Thoracic aorta (tissue), 2 donors: ENCODE data around the gene TEX54. TPM values are rescaled to one million over a fixed set of nuclear protein-coding genes. Genes with fewer than 3 reads are reported as not detected.
"Not testable (repeated sequence)": the region's sequence is repeated elsewhere in the genome, so short reads cannot be mapped to it uniquely, and the experiment has no call there.

Experiments used
- ATAC-seq: fragments of 150-250 bp; one replicate; pipeline ENCODE4 v1.8.0; 2017; ENCODE audit warnings: low read depth; ENCODE audit not compliant: insufficient number of reproducible peaks, low FRiP score
- DNase-seq: peaks from one replicate; pipeline ENCODE4 v3.0.0-alpha.2; 2020; ENCODE audit warnings: low spot score
- H3K27ac ChIP-seq, 2 donors: fragments of 200-600 bp; sonication (generic); 1 replicate in 1 of 2; 2 replicates in 1 of 2; pipeline ENCODE4 v1.5.1; 2016; ENCODE audit warnings: mild to moderate bottlenecking in 2 of 2, moderate library complexity in 2 of 2
- H3K27me3 ChIP-seq: fragments of 200-600 bp; sonication (generic); replicated peaks from 2 replicates; pipeline ENCODE4 v1.6.0; 2016; ENCODE audit warnings: mild to moderate bottlenecking; ENCODE audit not compliant: insufficient read depth
- H3K36me3 ChIP-seq: fragments of 200-600 bp; sonication (generic); one replicate; pipeline ENCODE4 v1.5.1; 2016
- H3K4me1 ChIP-seq, 2 donors: fragments of 200-600 bp; sonication (generic); 1 replicate in 1 of 2; 2 replicates in 1 of 2; pipeline versions ENCODE4 v1.5.1 to v1.6.0; 2016; ENCODE audit warnings: low read depth in 2 of 2, mild to moderate bottlenecking in 1 of 2; ENCODE audit not compliant: control insufficient read depth in 1 of 2
- H3K4me3 ChIP-seq: fragments of 200-600 bp; sonication (generic); 2 replicates; pipeline ENCODE4 v1.5.1; 2016; ENCODE audit warnings: mild to moderate bottlenecking
- H3K9me3 ChIP-seq: fragments of 200-600 bp; sonication (generic); 2 replicates; pipeline ENCODE4 v1.5.1; 2016
- CTCF ChIP-seq: fragments of 200-600 bp; sonication (generic); IDR thresholded peaks from one replicate; pipeline ENCODE4 v1.5.1; 2019; ENCODE audit warnings: antibody characterized with exemption
- total RNA-seq, 2 donors: library from RNA; depleted of rRNA; stranded (reverse); fragments of >200 nt; gene quantifications; one replicate each; pipeline versions ENCODE4 v1.1.0 to v1.2.3, GENCODE V29; 2016

TEX54 gene
- total RNA-seq, 2 donors from 2014 or later: not detected

DNA sequence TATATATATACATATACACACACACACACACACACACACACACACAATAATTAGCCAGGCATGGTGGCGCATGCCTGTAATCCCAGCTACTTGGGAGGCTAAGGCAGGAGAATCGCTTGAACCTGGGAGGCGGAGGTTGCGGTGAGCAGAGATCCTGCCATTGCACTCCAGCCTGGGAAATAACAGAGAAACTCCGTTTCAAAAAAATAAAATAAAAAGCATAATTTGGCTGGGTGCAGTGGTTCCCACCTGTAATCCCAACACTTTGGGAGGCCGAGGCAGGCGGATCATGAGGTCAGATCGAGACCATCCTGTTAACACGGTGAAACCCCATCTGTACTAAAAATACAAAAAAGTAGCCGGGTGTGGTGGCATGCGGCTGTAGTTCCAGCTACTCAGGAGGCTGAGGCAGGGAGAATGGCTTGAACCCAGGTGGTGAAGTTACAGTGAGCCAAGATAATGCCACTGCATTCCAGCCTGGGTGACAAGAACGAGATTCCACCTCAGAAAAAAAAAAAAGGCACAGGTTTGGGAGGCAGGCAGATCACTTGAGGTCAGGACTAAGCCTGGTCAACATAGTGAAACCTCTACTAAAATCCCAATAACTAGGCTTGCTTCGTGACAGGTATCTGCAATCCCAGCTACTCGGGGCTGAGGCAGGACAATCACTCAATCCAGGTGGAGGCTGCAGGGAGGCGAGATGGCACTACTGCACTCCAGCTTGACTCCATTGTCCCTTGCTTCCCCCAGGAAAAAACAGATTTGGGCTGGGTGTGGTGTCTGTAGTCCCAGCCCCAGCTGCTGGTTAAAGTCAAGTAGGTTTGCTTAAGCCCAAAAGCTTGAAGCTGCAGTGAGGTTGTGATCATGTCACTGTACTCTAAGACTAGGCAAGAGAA is 18.5 kb upstream of the TEX54 start:
- H3K27ac ChIP-seq: no peak overlapping the region
- no peak for DNase-seq

DNA sequence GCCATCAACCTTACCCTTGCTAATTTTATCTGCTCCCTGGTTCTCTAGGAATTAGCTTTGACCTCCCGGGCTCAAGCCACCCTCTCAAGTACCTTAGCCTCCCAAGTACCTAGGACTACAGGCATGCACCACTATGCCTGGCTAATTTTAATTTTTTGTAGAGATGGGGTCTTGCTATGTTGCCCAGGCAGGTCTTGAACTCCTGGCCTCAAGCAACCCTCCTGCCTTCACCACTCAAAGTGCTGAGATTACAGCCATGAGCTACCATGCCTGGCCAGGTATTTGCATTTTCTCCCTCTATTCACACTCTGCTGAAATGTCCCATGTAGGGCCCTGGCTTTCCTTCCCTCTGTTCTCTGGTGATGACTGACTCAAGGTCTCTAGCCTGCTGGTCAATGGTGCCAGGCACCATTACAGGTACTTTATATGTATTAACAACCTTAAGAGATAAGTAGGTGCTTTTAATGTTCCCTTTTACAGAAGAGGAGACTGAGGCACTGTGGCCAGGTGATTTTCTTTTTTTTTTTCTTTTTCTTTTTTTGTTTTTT is 15.2 kb upstream of the TEX54 start:
- no peak for TF ChIP-seq CTCF
- H3K36me3 ChIP-seq: peaks cover 11% of the 10 kb centered on the region
- no peaks in the 10 kb centered on the region for H3K27me3 ChIP-seq
- no peak for ATAC-seq
- no peak for DNase-seq
- H3K4me1 ChIP-seq: peaks cover 0 to 1% of the 10 kb centered on the region in 2 donors
- H3K27ac ChIP-seq: no peak overlapping the region
- H3K9me3 ChIP-seq: no peaks in the 10 kb centered on the region
- H3K4me3 ChIP-seq: no peak overlapping the region

More for the DNA sequence above, 18.5 kb upstream of the TEX54 start:
- Histone ChIP-seq H3K27me3 (no peaks in the 10 kb centered on the region), H3K36me3 (peaks cover 24% of the 10 kb centered on the region), H3K4me1 (peaks cover 15 to 20% of the 10 kb centered on the region in 2 donors), H3K4me3 (no peak overlapping the region), H3K9me3 (no peaks in the 10 kb centered on the region)
- no peak for TF ChIP-seq CTCF
- no peak for ATAC-seq

- DNase-seq: no peak
- Histone ChIP-seq H3K9me3 (no peaks in the 10 kb centered on the region), H3K27me3 (no peaks in the 10 kb centered on the region), H3K4me1 (peaks cover 3 to 9% of the 10 kb centered on the region in 2 donors), H3K36me3 (no peaks in the 10 kb centered on the region), H3K27ac (no peak overlapping the region), H3K4me3 (no peak overlapping the region)
- no peak for ATAC-seq
- no peak for TF ChIP-seq CTCF
Measured at GRCh38 chr11:62846177-62846576, 13.5 kb upstream of the TEX54 start.

- no peak for TF ChIP-seq CTCF
- Histone ChIP-seq H3K27me3 (no peaks in the 10 kb centered on the region), H3K4me1 (peaks cover 3 to 9% of the 10 kb centered on the region in 2 donors), H3K36me3 (no peaks in the 10 kb centered on the region), H3K4me3 (no peak overlapping the region), H3K27ac (no peak overlapping the region), H3K9me3 (no peaks in the 10 kb centered on the region)
- DNase-seq (no peak), ATAC-seq (no peak)
Measured at GRCh38 chr11:62844154-62844553, 11.5 kb upstream of the TEX54 start.

DNA sequence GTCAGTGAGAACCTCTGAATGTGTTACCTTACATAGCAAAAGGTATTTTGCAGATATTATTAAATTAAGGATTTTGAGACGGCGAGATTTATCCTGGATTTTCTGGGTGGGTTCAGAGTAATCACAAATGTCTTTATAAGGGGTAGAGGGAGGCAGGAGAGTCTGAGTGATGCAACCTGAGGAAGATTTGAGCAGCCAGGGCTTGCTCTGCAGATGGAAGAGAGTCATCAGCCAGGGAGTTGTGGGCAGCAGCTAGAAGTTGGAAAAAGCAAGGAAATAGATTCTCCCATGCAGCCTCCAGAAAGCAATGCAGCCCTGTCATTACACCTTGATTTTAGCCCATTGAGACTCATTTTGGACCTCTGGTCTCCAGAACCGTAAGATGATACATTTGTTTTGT is 10.8 kb upstream of the TEX54 start:
- no peak overlapping the region for H3K27ac ChIP-seq
- H3K27me3 ChIP-seq: no peaks in the 10 kb centered on the region
- no peak for ATAC-seq
- DNase-seq: no peak
- H3K9me3 ChIP-seq: no peaks in the 10 kb centered on the region
- H3K36me3 ChIP-seq: no peaks in the 10 kb centered on the region
- no peak for TF ChIP-seq CTCF
- H3K4me3 ChIP-seq: no peak overlapping the region
- peaks cover 5 to 14% of the 10 kb centered on the region in 2 donors for H3K4me1 ChIP-seq

DNA sequence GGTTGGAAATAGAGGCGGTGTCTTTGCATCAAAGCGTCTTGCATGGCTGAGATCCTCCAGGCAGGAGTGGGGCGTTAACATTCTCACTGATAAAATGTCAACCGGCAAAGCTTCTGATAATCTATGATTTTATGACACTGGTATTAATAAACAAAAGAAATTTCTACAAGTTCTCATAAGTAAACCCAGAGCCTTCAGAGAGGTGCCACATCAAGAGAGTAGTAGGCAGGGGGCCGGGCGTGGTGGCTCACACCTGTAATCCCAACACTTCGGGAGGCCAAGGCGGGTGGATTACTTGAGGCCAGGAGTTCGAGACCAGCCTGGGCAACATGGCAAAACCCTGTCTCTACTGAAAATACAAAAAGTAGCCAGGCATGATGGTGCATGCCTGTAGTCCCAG is 10.2 kb upstream of the TEX54 start:
- ATAC-seq, H3K36me3 ChIP-seq, DNase-seq, H3K27me3 ChIP-seq, H3K9me3 ChIP-seq: not testable (repeated sequence)
- H3K27ac ChIP-seq: peak overlapping the region; percentile 97 to 100
- H3K4me3 ChIP-seq: peak overlapping the region; percentile 85
- peaks cover 7 to 20% of the 10 kb centered on the region in 2 donors for H3K4me1 ChIP-seq
